ENCODE results near the gene EYA2.

The EYA2 gene

GRCh38 chr20:47019121-47019824, 124.6 kb downstream of the EYA2 start:
- no peak overlapping the region for H3K4me3 ChIP-seq (ENCODE audit: low read length)
- no peak for DNase-seq (ENCODE audit: low read depth, low spot score)

DNA sequence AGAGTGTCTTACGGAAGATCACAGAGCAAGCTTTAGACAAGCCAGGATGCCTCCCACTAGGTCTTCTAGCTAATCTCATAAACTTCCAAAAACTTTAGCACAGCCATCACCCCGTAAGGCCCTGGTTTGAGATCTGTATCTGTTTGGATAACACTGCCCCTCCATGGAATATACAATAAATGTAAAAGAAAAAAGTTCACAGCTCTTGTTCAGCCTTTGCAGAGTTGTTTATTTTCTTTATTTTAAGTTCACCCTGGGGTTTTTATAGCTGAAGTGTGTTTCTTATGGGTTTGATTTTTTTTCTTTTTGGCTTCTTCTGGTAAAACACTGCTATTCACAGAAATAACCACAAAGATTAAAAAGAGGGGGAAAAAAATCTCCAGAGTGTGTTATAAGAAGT, 125.6 kb downstream of the EYA2 start:
- DNase-seq (ENCODE audit: low read depth, low spot score), result no peak
- no peak overlapping the region for H3K4me3 ChIP-seq (ENCODE audit: low read length)

GRCh38 chr20:47021850-47022249, 127.2 kb downstream of the EYA2 start:
- DNase-seq (ENCODE audit: low read depth, low spot score), result no peak
- H3K4me3 ChIP-seq (ENCODE audit: low read length), result no peak overlapping the region

- DNase-seq (ENCODE audit: low read depth, low spot score), result no peak
- H3K4me3 ChIP-seq (ENCODE audit: low read length), result no peak overlapping the region
Observed at GRCh38 chr20:47024461-47024937, 129.9 kb downstream of the EYA2 start.

- H3K4me3 ChIP-seq (ENCODE audit: low read length), result no peak overlapping the region
- no peak for DNase-seq (ENCODE audit: low read depth, low spot score)
Observed at GRCh38 chr20:47027042-47027441, 132.4 kb downstream of the EYA2 start.

- no peak for DNase-seq (ENCODE audit: low read depth, low spot score)
- no peak overlapping the region for H3K4me3 ChIP-seq (ENCODE audit: low read length)
Observed at GRCh38 chr20:47027456-47027855, 132.8 kb downstream of the EYA2 start.

DNA sequence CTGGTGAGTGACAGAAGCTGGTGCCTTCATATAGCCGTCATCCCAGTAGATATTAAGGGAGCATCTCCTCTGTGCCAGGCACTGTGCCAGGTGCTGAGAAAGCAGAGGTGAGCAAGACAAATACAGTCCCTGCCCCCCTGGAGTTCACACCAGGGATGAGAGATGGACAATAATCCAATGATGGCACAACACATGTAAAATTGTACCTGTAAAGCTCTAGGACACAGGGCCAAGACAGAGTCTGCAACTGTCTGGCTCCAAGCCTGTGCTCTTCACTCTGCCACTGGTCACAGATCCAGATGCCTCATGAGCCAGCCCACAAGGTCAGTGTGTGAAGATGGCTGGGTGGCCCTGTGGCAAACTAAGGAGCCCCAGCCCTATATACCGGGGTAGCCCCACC, 133.8 kb downstream of the EYA2 start:
- no peak for DNase-seq (ENCODE audit: low read depth, low spot score)
- H3K4me3 ChIP-seq (ENCODE audit: low read length), result no peak overlapping the region

GRCh38 chr20:47029845-47030244, 135.2 kb downstream of the EYA2 start:
- no peak for DNase-seq (ENCODE audit: low read depth, low spot score)
- no peak overlapping the region for H3K4me3 ChIP-seq (ENCODE audit: low read length)

GRCh38 chr20:47030271-47030810, 135.7 kb downstream of the EYA2 start:
- DNase-seq (ENCODE audit: low read depth, low spot score), result no peak
- H3K4me3 ChIP-seq (ENCODE audit: low read length), result no peak overlapping the region

DNA sequence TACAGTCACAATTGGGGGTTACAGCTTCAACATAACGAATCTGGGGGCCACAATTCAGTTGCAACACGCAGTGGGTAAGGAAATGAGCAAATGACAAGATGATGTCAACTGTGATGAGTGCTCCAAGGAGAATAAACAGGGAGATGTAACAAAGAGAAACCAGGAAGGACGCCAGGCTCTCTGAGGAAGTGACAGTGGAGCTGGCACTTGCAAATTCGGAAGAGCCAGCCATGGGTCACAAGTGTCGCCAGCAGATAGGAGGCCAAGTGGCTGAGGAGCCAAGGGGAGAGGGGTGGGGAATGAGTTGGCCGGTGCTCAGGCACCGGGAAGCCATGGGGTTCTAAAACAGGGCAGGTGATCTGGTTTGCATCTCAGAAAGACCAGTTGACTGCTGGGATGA, 136.4 kb downstream of the EYA2 start:
- DNase-seq (ENCODE audit: low read depth, low spot score), result no peak
- no peak overlapping the region for H3K4me3 ChIP-seq (ENCODE audit: low read length)

GRCh38 chr20:47031821-47032220, 137.2 kb downstream of the EYA2 start:
- DNase-seq (ENCODE audit: low read depth, low spot score), result no peak

DNA sequence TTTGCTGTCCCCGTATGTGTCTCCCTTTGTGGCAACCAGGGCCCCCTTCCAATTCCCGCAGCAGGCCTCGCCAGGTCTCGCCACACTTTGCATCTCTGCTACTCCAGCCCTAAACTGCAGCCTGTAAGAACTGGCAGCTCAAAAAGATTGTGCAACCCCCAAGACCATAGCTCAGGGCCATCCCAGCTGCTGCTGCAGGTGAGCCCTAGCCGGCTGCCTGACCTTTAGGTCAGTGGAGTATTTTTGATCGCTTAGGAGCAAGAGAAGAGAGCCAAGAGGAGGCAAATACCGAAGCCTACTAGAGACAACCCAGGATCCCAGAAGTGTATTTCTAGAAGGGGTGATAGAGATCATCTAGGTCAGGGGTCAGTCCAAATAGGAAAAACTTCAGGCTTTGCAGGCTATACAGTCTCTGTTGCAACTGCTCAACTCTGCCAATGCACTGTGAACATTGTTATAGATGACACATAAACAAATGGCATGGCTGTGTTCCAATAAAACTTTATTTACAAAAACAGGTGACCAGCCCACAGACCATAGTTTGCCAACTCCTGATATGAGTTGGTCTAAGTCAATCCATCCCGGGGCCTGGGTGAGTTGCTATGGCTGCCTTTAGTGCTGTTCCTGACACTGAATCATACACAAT, 138.4 kb downstream of the EYA2 start:
- DNase-seq (ENCODE audit: low read depth, low spot score), result no peak
- no peak overlapping the region for H3K4me3 ChIP-seq (ENCODE audit: low read length)

More at GRCh38 chr20:47031821-47032220, 137.2 kb downstream of the EYA2 start:
- no peak overlapping the region for H3K4me3 ChIP-seq (ENCODE audit: low read length)

GRCh38 chr20:47033665-47034064, 139.0 kb downstream of the EYA2 start:
- no peak for DNase-seq (ENCODE audit: low read depth, low spot score)
- no peak overlapping the region for H3K4me3 ChIP-seq (ENCODE audit: low read length)

GRCh38 chr20:47035026-47035590, 140.5 kb downstream of the EYA2 start:
- no peak for DNase-seq (ENCODE audit: low read depth, low spot score)
- no peak overlapping the region for H3K4me3 ChIP-seq (ENCODE audit: low read length)

GRCh38 chr20:47036091-47036870, 141.6 kb downstream of the EYA2 start:
- no peak for DNase-seq (ENCODE audit: low read depth, low spot score)

GRCh38 chr20:47038566-47039560, 144.2 kb downstream of the EYA2 start:
- no peak for DNase-seq (ENCODE audit: low read depth, low spot score)
- H3K4me3 ChIP-seq (ENCODE audit: low read length), result no peak overlapping the region

More at GRCh38 chr20:47036091-47036870, 141.6 kb downstream of the EYA2 start:
- H3K4me3 ChIP-seq (ENCODE audit: low read length), result no peak overlapping the region

GRCh38 chr20:47040506-47041125, 146.0 kb downstream of the EYA2 start:
- H3K4me3 ChIP-seq (ENCODE audit: low read length), result no peak overlapping the region
- no peak for DNase-seq (ENCODE audit: low read depth, low spot score)

- no peak for DNase-seq (ENCODE audit: low read depth, low spot score)
- H3K4me3 ChIP-seq (ENCODE audit: low read length), result no peak overlapping the region
Observed at GRCh38 chr20:47041396-47041899, 146.8 kb downstream of the EYA2 start.
